HEK293 (cell line): ENCODE results near the gene RSKR.

Experiments
- GLIS2 ChIP-seq: fragments of 450-650 bp; formaldehyde crosslinking; IDR thresholded peaks from 2 replicates; pipeline ENCODE4 v1.5.1; 2016; ENCODE audit warnings: missing biosample characterization, missing genetic modification characterization
- KLF1 ChIP-seq: fragments of 450-650 bp; formaldehyde crosslinking; IDR thresholded peaks from 2 replicates; pipeline ENCODE4 v1.5.1; 2016; ENCODE audit warnings: missing biosample characterization, missing genetic modification characterization
- SP2 ChIP-seq: fragments of 450-650 bp; formaldehyde crosslinking; IDR thresholded peaks from 2 replicates; pipeline ENCODE4 v1.5.1; 2016; ENCODE audit warnings: missing biosample characterization, missing genetic modification characterization
- ZBTB17 ChIP-seq: fragments of 450-650 bp; formaldehyde crosslinking; IDR thresholded peaks from 2 replicates; pipeline ENCODE4 v1.5.1; 2016; ENCODE audit warnings: missing biosample characterization, missing genetic modification characterization
- ZNF335 ChIP-seq: fragments of 450-650 bp; formaldehyde crosslinking; conservative IDR thresholded peaks from 2 replicates; pipeline ENCODE4 v1.5.1; 2016; ENCODE audit warnings: missing biosample characterization, missing genetic modification characterization
- ZNF341 ChIP-seq: fragments of 450-650 bp; formaldehyde crosslinking; IDR thresholded peaks from 2 replicates; pipeline ENCODE4; 2016; ENCODE audit warnings: low read depth, missing biosample characterization, missing genetic modification characterization
- ZNF600 ChIP-seq: fragments of 450-650 bp; formaldehyde crosslinking; IDR thresholded peaks from 2 replicates; pipeline ENCODE4 v1.5.1; 2016; ENCODE audit warnings: missing biosample characterization, missing genetic modification characterization
- ZNF654 ChIP-seq: fragments of 450-650 bp; formaldehyde crosslinking; IDR thresholded peaks from 2 replicates; pipeline ENCODE4 v1.5.1; 2016; ENCODE audit warnings: low read depth, missing biosample characterization, missing genetic modification characterization
- TF ChIP-seq, protein P1 (sequence below): fragments of 450-650 bp; formaldehyde crosslinking; IDR thresholded peaks from 2 replicates; pipeline ENCODE4 v1.5.1; 2016; ENCODE audit warnings: missing biosample characterization, missing genetic modification characterization
- TF ChIP-seq, protein P2 (sequence below): fragments of 450-650 bp; formaldehyde crosslinking; IDR thresholded peaks from 2 replicates; pipeline ENCODE4 v1.5.1; 2016; ENCODE audit warnings: missing biosample characterization, missing genetic modification characterization
- TF ChIP-seq, protein P3 (sequence below): fragments of 450-650 bp; formaldehyde crosslinking; IDR thresholded peaks from 2 replicates; pipeline ENCODE4 v1.5.1; 2017; ENCODE audit warnings: missing biosample characterization, missing genetic modification characterization
- TF ChIP-seq, protein P4 (sequence below): fragments of 450-650 bp; formaldehyde crosslinking; IDR thresholded peaks from 2 replicates; pipeline ENCODE4 v1.5.1; 2017; ENCODE audit warnings: missing biosample characterization, mild to moderate bottlenecking, missing genetic modification characterization, moderate library complexity
- TF ChIP-seq, protein P5 (sequence below): fragments of 450-650 bp; formaldehyde crosslinking; IDR thresholded peaks from 2 replicates; pipeline ENCODE4 v1.5.1; 2016; ENCODE audit warnings: missing biosample characterization, missing genetic modification characterization
- TF ChIP-seq, protein P6 (sequence below): fragments of 450-650 bp; formaldehyde crosslinking; IDR thresholded peaks from 2 replicates; pipeline ENCODE4 v1.5.1; 2016; ENCODE audit warnings: missing biosample characterization, missing genetic modification characterization

Gene RSKR

DNA sequence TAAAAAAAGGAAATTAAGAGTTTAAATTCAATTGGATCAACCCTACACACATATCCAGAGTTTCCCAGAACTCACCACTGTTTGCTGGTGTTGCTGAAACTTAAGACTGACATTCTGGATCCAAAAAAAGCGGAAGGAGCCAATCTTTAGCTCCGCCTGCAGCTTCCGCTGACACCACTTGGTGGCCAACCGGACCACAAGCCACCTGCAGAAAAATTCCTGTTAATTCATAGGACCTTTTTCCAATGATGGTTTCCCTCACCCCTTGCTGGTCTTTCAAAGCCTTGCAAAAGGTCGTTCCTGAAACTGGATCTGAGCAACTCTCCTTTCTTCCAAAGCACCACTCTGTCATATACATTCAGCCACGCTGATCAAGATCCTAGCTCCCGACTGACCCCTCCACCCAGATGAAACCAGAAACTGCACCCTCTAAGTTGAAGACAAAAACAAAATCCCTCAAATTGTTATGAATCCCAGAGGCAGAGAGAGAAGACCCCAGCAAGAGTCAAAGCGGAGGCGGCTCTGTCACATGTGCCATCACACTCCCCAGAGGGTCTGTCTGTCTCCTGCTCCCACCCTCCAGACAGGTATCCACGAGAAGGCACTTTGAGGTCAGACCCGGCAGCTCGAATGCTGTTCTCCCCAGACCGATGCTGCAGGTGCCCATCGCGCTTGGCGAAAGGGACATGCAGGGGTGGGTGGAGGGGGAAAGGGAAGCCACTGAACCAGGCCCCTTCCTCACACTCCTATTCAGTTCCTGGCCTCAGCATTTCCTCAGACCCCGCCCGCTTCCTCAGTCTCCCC lies 30.2 kb upstream of the RSKR start (continued):
- TF ChIP-seq, protein P1, sequence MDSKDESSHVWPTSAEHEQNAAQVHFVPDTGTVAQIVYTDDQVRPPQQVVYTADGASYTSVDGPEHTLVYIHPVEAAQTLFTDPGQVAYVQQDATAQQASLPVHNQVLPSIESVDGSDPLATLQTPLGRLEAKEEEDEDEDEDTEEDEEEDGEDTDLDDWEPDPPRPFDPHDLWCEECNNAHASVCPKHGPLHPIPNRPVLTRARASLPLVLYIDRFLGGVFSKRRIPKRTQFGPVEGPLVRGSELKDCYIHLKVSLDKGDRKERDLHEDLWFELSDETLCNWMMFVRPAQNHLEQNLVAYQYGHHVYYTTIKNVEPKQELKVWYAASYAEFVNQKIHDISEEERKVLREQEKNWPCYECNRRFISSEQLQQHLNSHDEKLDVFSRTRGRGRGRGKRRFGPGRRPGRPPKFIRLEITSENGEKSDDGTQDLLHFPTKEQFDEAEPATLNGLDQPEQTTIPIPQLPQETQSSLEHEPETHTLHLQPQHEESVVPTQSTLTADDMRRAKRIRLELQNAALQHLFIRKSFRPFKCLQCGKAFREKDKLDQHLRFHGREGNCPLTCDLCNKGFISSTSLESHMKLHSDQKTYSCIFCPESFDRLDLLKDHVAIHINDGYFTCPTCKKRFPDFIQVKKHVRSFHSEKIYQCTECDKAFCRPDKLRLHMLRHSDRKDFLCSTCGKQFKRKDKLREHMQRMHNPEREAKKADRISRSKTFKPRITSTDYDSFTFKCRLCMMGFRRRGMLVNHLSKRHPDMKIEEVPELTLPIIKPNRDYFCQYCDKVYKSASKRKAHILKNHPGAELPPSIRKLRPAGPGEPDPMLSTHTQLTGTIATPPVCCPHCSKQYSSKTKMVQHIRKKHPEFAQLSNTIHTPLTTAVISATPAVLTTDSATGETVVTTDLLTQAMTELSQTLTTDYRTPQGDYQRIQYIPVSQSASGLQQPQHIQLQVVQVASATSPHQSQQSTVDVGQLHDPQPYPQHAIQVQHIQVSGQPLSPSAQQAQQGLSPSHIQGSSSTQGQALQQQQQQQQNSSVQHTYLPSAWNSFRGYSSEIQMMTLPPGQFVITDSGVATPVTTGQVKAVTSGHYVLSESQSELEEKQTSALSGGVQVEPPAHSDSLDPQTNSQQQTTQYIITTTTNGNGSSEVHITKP (tag by site-specific recombination): 0 out of 2 replicates have a peak, but pooled peaks have one; percentile 12
- TF ChIP-seq, protein P2, sequence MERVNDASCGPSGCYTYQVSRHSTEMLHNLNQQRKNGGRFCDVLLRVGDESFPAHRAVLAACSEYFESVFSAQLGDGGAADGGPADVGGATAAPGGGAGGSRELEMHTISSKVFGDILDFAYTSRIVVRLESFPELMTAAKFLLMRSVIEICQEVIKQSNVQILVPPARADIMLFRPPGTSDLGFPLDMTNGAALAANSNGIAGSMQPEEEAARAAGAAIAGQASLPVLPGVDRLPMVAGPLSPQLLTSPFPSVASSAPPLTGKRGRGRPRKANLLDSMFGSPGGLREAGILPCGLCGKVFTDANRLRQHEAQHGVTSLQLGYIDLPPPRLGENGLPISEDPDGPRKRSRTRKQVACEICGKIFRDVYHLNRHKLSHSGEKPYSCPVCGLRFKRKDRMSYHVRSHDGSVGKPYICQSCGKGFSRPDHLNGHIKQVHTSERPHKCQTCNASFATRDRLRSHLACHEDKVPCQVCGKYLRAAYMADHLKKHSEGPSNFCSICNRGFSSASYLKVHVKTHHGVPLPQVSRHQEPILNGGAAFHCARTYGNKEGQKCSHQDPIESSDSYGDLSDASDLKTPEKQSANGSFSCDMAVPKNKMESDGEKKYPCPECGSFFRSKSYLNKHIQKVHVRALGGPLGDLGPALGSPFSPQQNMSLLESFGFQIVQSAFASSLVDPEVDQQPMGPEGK (tag by site-specific recombination): 0 out of 2 replicates have a peak, but pooled peaks have one; percentile 42
- 0 out of 2 replicates have a peak, but pooled peaks have one; percentile 11 for TF ChIP-seq ZNF654
- TF ChIP-seq SP2 (tag by site-specific recombination): 0 out of 2 replicates have a peak, but pooled peaks have one; percentile 22
- peak; percentile 87 for TF ChIP-seq ZNF335
- peak; percentile 57; the same call in 1 of the 2 replicates for TF ChIP-seq ZBTB17 (tag by site-specific recombination)
- TF ChIP-seq, protein P3, sequence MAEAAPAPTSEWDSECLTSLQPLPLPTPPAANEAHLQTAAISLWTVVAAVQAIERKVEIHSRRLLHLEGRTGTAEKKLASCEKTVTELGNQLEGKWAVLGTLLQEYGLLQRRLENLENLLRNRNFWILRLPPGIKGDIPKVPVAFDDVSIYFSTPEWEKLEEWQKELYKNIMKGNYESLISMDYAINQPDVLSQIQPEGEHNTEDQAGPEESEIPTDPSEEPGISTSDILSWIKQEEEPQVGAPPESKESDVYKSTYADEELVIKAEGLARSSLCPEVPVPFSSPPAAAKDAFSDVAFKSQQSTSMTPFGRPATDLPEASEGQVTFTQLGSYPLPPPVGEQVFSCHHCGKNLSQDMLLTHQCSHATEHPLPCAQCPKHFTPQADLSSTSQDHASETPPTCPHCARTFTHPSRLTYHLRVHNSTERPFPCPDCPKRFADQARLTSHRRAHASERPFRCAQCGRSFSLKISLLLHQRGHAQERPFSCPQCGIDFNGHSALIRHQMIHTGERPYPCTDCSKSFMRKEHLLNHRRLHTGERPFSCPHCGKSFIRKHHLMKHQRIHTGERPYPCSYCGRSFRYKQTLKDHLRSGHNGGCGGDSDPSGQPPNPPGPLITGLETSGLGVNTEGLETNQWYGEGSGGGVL (tag by site-specific recombination): 0 out of 2 replicates have a peak, but pooled peaks have one; percentile 57
- TF ChIP-seq, protein P4, sequence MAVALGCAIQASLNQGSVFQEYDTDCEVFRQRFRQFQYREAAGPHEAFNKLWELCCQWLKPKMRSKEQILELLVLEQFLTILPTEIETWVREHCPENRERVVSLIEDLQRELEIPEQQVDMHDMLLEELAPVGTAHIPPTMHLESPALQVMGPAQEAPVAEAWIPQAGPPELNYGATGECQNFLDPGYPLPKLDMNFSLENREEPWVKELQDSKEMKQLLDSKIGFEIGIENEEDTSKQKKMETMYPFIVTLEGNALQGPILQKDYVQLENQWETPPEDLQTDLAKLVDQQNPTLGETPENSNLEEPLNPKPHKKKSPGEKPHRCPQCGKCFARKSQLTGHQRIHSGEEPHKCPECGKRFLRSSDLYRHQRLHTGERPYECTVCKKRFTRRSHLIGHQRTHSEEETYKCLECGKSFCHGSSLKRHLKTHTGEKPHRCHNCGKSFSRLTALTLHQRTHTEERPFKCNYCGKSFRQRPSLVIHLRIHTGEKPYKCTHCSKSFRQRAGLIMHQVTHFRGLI (tag by site-specific recombination): peak; percentile 60; the same call in 1 of the 2 replicates
- peak; percentile 58 for TF ChIP-seq ZNF600 (tag by site-specific recombination)
- TF ChIP-seq KLF1 (tag by site-specific recombination): no peak
- no peak for TF ChIP-seq GLIS2 (tag by site-specific recombination)
- TF ChIP-seq ZNF341 (tag by site-specific recombination): no peak
- TF ChIP-seq, protein P5, sequence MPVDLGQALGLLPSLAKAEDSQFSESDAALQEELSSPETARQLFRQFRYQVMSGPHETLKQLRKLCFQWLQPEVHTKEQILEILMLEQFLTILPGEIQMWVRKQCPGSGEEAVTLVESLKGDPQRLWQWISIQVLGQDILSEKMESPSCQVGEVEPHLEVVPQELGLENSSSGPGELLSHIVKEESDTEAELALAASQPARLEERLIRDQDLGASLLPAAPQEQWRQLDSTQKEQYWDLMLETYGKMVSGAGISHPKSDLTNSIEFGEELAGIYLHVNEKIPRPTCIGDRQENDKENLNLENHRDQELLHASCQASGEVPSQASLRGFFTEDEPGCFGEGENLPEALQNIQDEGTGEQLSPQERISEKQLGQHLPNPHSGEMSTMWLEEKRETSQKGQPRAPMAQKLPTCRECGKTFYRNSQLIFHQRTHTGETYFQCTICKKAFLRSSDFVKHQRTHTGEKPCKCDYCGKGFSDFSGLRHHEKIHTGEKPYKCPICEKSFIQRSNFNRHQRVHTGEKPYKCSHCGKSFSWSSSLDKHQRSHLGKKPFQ: no peak
- TF ChIP-seq, protein P6, sequence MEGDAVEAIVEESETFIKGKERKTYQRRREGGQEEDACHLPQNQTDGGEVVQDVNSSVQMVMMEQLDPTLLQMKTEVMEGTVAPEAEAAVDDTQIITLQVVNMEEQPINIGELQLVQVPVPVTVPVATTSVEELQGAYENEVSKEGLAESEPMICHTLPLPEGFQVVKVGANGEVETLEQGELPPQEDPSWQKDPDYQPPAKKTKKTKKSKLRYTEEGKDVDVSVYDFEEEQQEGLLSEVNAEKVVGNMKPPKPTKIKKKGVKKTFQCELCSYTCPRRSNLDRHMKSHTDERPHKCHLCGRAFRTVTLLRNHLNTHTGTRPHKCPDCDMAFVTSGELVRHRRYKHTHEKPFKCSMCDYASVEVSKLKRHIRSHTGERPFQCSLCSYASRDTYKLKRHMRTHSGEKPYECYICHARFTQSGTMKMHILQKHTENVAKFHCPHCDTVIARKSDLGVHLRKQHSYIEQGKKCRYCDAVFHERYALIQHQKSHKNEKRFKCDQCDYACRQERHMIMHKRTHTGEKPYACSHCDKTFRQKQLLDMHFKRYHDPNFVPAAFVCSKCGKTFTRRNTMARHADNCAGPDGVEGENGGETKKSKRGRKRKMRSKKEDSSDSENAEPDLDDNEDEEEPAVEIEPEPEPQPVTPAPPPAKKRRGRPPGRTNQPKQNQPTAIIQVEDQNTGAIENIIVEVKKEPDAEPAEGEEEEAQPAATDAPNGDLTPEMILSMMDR (tag by site-specific recombination): peak; percentile 57
